Measurements from ENCODE around the gene PGF. TPM values are rescaled to one million over a fixed set of nuclear protein-coding genes. Genes with fewer than 3 reads are reported as not detected.
A peak's percentile ranks its signal among the peaks of the same experiment; 100 is the strongest.

The PGF gene
- total and polyA plus RNA-seq, 2 of the 13 experiments (the other 11 are each of a cell fraction or from before 2014, with no cell fraction given) = 10.7 to 27.5 TPM

DNA sequence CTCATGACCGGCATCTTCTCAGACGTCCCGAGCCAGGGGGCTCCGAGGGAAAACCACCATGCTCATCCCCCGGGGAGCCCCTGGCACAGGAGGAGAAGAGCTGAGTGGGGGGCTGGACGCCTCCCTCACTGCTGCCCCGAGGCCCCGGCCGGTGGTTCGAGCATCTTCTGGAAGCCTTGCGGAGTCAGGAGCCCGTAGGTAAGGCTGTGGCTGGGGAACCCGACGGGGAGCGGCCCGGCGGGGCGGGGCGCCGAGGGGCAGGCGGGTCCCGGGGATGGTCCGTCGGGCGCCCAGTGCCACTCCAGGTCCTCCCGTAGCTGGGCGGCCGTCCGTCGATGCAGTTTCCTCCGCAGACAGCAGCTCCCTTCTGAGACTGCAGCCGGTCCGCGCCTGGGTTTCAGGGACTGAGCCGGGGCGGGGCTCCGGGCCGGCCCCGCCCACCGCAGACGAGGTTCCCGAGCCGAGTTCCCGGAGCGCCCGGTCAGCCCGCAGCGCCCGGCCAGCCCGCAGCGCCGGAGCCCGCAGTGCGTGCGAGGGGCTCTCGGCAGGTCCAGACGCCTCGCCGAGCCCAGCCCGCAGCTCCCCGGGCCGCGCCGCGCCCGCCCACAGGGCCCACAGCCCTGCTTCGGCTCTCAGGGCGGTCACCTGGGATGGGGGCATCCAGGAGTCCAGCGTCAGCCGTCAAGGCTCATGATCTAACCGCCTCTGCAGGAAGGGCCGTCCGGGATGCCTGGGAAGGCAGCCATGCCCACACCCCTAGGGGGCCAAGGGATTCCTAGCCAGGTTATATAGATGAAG lies at the start of gene PGF (continued):
- TF ChIP-seq RFXAP (CRISPR knock-in tag; IDR thresholded peaks at IDR 0.05; ENCODE audit: borderline replicate concordance) = no peak
- TF ChIP-seq, protein P1, sequence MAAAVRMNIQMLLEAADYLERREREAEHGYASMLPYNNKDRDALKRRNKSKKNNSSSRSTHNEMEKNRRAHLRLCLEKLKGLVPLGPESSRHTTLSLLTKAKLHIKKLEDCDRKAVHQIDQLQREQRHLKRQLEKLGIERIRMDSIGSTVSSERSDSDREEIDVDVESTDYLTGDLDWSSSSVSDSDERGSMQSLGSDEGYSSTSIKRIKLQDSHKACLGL (CRISPR knock-in tag; IDR thresholded peaks at IDR 0.05) = peak; percentile 44; the same call in 1 of the 2 replicates
- peak; percentile 23; the same call in 1 of the 2 replicates for TF ChIP-seq SAFB2 (CRISPR knock-in tag; IDR thresholded peaks at IDR 0.05; ENCODE audit: borderline replicate concordance, low read depth)
- TF ChIP-seq NR2C2 (CRISPR knock-in tag; IDR thresholded peaks at IDR 0.05; ENCODE audit: borderline replicate concordance) = no peak
- TF ChIP-seq TEAD2 (CRISPR knock-in tag; IDR thresholded peaks at IDR 0.05) = no peak
- no peak for TF ChIP-seq CEBPB (IDR thresholded peaks at IDR 0.05; ENCODE audit: borderline replicate concordance, low read depth, low read length)
- TF ChIP-seq ZSCAN12 (CRISPR knock-in tag; IDR thresholded peaks at IDR 0.05) = peak; percentile 66; the same call in 1 of the 2 replicates
- TF ChIP-seq BORCS8-MEF2B (CRISPR knock-in tag; IDR thresholded peaks at IDR 0.05) = peak; percentile 35; the same call in 1 of the 2 replicates
- TF ChIP-seq PAWR (CRISPR knock-in tag; IDR thresholded peaks at IDR 0.05; ENCODE audit: borderline replicate concordance) = no peak
- TF ChIP-seq PRPF4 (IDR thresholded peaks at IDR 0.05; ENCODE audit: low read depth, low read length, poor library complexity, severe bottlenecking) = no peak
- TF ChIP-seq ZNF382 (CRISPR knock-in tag; IDR thresholded peaks at IDR 0.05; ENCODE audit: borderline replicate concordance) = no peak
- TF ChIP-seq SP4 (CRISPR knock-in tag; IDR thresholded peaks at IDR 0.05) = peak; percentile 72
- peak; percentile 51 for TF ChIP-seq ZFY (CRISPR knock-in tag; IDR thresholded peaks at IDR 0.05)
- TF ChIP-seq NFE2 (CRISPR knock-in tag; IDR thresholded peaks at IDR 0.05) = no peak
- no peak for TF ChIP-seq NKX3-1 (CRISPR knock-in tag; IDR thresholded peaks at IDR 0.05)
- TF ChIP-seq TRIM24 (CRISPR knock-in tag; IDR thresholded peaks at IDR 0.05) = no peak
- TF ChIP-seq POLR2G (IDR thresholded peaks at IDR 0.05; ENCODE audit: low read depth, low read length) = peak; percentile 89
- TF ChIP-seq ZNF274 (CRISPR knock-in tag; IDR thresholded peaks at IDR 0.05) = no peak
- TF ChIP-seq SP5 (CRISPR knock-in tag; IDR thresholded peaks at IDR 0.05; ENCODE audit: borderline replicate concordance, low read depth) = peak; percentile 56; the same call in 1 of the 2 replicates
- TF ChIP-seq MEF2D (CRISPR knock-in tag; IDR thresholded peaks at IDR 0.05) = no peak
- TF ChIP-seq KLF11 (CRISPR knock-in tag; IDR thresholded peaks at IDR 0.05) = no peak
- TF ChIP-seq MED1 (CRISPR knock-in tag; IDR thresholded peaks at IDR 0.05) = peak; percentile 63; the same call in 1 of the 2 replicates
- TF ChIP-seq PHF8 (CRISPR knock-in tag; IDR thresholded peaks at IDR 0.05) = peak; percentile 22
- TF ChIP-seq, protein P2, sequence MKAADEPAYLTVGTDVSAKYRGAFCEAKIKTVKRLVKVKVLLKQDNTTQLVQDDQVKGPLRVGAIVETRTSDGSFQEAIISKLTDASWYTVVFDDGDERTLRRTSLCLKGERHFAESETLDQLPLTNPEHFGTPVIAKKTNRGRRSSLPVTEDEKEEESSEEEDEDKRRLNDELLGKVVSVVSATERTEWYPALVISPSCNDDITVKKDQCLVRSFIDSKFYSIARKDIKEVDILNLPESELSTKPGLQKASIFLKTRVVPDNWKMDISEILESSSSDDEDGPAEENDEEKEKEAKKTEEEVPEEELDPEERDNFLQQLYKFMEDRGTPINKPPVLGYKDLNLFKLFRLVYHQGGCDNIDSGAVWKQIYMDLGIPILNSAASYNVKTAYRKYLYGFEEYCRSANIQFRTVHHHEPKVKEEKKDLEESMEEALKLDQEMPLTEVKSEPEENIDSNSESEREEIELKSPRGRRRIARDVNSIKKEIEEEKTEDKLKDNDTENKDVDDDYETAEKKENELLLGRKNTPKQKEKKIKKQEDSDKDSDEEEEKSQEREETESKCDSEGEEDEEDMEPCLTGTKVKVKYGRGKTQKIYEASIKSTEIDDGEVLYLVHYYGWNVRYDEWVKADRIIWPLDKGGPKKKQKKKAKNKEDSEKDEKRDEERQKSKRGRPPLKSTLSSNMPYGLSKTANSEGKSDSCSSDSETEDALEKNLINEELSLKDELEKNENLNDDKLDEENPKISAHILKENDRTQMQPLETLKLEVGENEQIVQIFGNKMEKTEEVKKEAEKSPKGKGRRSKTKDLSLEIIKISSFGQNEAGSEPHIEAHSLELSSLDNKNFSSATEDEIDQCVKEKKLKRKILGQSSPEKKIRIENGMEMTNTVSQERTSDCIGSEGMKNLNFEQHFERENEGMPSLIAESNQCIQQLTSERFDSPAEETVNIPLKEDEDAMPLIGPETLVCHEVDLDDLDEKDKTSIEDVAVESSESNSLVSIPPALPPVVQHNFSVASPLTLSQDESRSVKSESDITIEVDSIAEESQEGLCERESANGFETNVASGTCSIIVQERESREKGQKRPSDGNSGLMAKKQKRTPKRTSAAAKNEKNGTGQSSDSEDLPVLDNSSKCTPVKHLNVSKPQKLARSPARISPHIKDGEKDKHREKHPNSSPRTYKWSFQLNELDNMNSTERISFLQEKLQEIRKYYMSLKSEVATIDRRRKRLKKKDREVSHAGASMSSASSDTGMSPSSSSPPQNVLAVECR (CRISPR knock-in tag; IDR thresholded peaks at IDR 0.05; ENCODE audit: borderline replicate concordance) = peak; percentile 36; the same call in 1 of the 2 replicates
- TF ChIP-seq SNAPC5 (CRISPR knock-in tag; IDR thresholded peaks at IDR 0.05; ENCODE audit: borderline replicate concordance) = no peak
- TF ChIP-seq AGO2 (optimal IDR thresholded peaks at IDR 0.05; ENCODE audit: low read depth, low read length) = peak; percentile 30
- 0 out of 3 replicates have a peak, but pooled peaks have one; percentile 14 for TF ChIP-seq MXI1 (IDR thresholded peaks at IDR 0.05; ENCODE audit: borderline replicate concordance, low read depth, low read length)
- TF ChIP-seq SMAD3 (CRISPR knock-in tag; IDR thresholded peaks at IDR 0.05) = no peak
